Neutrophil (primary cell): ENCODE results near the gene CD8A.
"Not testable (repeated sequence)": the region's sequence is repeated elsewhere in the genome, so short reads cannot be mapped to it uniquely, and the experiment has no call there.

ENCODE experiments used
- H3K27ac ChIP-seq: fragments of 200-600 bp; sonication (generic); 2 replicates; pipeline ENCODE4 v1.5.1; 2016; ENCODE audit warnings: mild to moderate bottlenecking, moderate library complexity
- H3K27me3 ChIP-seq: fragments of 200-600 bp; sonication (generic); 2 replicates; pipeline ENCODE4 v1.6.0; 2016; ENCODE audit warnings: mild to moderate bottlenecking
- H3K36me3 ChIP-seq: fragments of 200-600 bp; sonication (generic); 2 replicates; pipeline ENCODE4 v1.5.1; 2017
- H3K4me1 ChIP-seq, 2 experiments: fragments of 200-600 bp in 1 of 2; sonication (generic) in 1 of 2; 1 replicate in 1 of 2; 2 replicates in 1 of 2; pipeline versions ENCODE4 v1.5.1 to v1.6.1; 2013 to 2016; ENCODE audit warnings: low read depth in 1 of 2, low read length in 1 of 2, mild to moderate bottlenecking in 1 of 2, moderate library complexity in 1 of 2; ENCODE audit not compliant: control insufficient read depth in 1 of 2, insufficient read depth in 1 of 2
- H3K4me3 ChIP-seq, 2 experiments: fragments of 200-600 bp in 1 of 2; sonication (generic) in 1 of 2; 1 replicate in 1 of 2; 2 replicates in 1 of 2; pipeline ENCODE4 v1.5.1; 2013 to 2016; ENCODE audit warnings: low read depth in 1 of 2, low read length in 1 of 2, mild to moderate bottlenecking in 1 of 2, moderate library complexity in 1 of 2
- H3K9me3 ChIP-seq: fragments of 200-600 bp; sonication (generic); 2 replicates; pipeline ENCODE4 v1.5.1; 2016
- TF ChIP-seq, protein P1 (sequence below): fragments of 200-600 bp; sonication (generic); IDR thresholded peaks from 2 replicates; pipeline ENCODE4 v1.5.1; 2016; ENCODE audit warnings: antibody characterized with exemption

Gene CD8A

DNA sequence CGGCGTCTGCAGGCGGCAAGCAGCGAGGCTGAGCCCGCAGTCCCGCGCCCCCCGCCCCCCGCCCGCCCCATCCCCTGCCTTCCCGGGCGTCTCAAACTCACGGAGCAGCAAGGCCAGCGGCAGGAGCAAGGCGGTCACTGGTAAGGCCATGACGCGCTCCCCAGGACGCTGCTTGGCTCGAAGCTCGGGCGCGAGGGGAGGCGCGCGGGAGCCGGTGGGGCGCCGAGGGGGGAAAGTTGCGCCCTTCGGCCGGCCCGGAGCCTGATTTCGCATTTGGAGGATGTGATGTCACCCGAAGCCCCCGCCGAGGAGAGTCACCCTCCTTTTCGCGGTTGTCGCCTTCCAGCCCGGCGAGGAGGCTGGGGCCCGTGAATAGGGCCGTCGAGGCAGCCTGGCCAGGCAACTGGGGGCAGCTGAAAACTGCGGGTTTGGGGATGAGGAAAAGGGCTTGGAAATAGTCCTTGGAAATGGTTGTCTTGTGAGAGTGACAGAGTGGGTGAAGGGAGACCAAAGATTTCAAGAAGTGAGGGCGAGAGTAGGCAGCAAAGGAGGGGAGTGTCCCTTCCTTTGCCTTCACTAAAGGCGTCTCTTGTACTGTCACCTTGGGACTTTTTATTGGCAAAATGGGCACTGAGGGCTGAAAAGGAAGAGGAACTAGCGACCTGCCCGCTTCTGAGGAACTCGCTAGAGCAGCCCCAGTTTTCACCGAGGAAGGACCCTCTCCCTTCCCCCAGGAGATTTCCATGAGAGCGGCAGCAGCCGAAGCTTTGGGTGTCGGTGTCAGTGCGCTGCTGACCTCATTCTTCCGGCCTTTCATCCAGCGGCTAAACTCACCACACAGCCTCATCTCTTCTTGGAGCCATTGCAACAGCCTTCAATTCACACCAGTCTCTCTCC, at the start of gene CD8A:
TSS of gene CD8A (minus strand) at position 238 of the 897 bp plus-strand sequence. CDS start at position 150, 88 bp downstream.
- Histone ChIP-seq H3K4me1 (peaks cover 14 to 22% of the 10 kb centered on the region in 2 experiments), H3K36me3 (no peaks in the 10 kb centered on the region), H3K27me3 (peaks cover 89% of the 10 kb centered on the region), H3K4me3 (peak within 1 kb of the TSS; percentile 17 to 20), H3K27ac (no peak within 1 kb of the TSS), H3K9me3 (no peaks in the 10 kb centered on the region)
- TF ChIP-seq, protein P1, sequence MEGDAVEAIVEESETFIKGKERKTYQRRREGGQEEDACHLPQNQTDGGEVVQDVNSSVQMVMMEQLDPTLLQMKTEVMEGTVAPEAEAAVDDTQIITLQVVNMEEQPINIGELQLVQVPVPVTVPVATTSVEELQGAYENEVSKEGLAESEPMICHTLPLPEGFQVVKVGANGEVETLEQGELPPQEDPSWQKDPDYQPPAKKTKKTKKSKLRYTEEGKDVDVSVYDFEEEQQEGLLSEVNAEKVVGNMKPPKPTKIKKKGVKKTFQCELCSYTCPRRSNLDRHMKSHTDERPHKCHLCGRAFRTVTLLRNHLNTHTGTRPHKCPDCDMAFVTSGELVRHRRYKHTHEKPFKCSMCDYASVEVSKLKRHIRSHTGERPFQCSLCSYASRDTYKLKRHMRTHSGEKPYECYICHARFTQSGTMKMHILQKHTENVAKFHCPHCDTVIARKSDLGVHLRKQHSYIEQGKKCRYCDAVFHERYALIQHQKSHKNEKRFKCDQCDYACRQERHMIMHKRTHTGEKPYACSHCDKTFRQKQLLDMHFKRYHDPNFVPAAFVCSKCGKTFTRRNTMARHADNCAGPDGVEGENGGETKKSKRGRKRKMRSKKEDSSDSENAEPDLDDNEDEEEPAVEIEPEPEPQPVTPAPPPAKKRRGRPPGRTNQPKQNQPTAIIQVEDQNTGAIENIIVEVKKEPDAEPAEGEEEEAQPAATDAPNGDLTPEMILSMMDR: no peak

DNA sequence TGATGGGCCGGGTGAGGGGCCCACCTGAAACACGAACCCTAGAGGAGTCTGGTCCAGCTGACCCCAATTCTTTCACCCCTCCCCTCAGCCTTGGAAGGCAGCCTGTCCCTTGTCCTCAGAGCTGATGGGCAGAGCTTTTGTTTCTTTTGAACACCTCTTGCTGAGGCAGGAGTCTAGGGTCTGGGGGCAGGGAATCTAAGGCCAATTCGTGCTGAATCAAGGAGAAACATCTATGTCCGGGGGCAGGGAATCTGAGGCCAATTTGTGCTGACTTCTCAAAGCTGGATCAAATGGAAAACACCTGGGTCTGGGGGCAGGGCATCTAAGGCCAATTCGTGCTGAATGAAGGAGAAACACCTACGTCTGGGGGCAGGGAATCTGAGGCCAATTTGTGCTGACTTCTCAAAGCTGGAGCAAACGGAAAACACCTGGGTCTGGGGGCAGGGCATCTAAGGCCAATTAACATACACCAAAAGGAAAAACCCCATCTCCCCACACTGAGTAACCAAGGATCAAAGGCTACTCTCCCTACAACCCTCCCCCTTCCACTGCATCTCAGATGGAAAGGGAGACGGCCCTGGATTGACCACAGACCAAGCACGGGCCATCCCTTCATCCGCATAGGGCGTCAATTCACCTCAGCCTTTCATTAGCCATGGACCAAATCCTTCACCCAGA, 49.3 kb upstream of the CD8A start:
- H3K4me1 ChIP-seq, H3K36me3 ChIP-seq, H3K4me3 ChIP-seq, H3K27ac ChIP-seq, H3K9me3 ChIP-seq, H3K27me3 ChIP-seq: not testable (repeated sequence)

DNA sequence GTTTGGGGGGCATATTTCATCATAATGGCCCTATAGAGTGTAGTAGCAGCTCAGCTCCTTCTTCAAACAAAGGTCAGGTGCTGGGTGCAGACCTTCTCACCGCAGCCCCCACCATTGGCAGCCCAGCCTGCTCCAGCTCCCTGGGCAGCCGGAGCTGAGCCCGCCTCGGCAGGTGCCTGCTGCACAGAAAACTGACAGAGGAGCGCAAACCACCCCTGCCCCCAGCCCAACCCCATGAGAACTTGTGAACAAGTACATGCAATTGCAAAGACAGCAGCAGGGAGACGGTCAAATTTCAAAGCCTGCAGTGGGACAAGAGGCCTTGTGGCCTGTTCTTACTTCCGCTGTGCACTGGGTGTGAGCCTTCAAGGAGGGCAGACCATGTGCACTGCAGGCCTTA, 48.7 kb upstream of the CD8A start:
- H3K4me1 ChIP-seq, H3K4me3 ChIP-seq, H3K9me3 ChIP-seq, H3K27ac ChIP-seq, H3K36me3 ChIP-seq, H3K27me3 ChIP-seq: not testable (repeated sequence)

DNA sequence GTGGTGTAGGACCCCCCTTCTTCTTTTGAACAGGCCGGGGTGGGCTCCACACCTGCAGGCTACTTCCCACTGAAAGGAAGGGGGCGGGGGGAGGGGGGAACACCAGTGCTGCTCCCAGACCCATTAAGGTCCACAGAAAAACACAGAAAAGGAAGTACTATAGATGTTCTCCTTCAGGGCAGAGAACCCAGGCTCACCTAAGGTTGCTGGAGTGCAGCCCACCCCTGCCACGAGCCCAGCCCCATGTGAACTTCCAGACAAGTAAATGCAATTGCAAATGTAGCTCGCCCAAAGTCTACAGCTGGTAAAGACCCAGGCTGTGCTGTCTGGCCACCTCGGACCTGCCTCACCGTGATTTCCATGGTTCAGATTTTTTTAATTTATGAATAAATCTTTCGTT, 47.0 kb upstream of the CD8A start:
- H3K4me3 ChIP-seq, H3K27me3 ChIP-seq, H3K4me1 ChIP-seq, H3K36me3 ChIP-seq, H3K27ac ChIP-seq, H3K9me3 ChIP-seq: not testable (repeated sequence)

DNA sequence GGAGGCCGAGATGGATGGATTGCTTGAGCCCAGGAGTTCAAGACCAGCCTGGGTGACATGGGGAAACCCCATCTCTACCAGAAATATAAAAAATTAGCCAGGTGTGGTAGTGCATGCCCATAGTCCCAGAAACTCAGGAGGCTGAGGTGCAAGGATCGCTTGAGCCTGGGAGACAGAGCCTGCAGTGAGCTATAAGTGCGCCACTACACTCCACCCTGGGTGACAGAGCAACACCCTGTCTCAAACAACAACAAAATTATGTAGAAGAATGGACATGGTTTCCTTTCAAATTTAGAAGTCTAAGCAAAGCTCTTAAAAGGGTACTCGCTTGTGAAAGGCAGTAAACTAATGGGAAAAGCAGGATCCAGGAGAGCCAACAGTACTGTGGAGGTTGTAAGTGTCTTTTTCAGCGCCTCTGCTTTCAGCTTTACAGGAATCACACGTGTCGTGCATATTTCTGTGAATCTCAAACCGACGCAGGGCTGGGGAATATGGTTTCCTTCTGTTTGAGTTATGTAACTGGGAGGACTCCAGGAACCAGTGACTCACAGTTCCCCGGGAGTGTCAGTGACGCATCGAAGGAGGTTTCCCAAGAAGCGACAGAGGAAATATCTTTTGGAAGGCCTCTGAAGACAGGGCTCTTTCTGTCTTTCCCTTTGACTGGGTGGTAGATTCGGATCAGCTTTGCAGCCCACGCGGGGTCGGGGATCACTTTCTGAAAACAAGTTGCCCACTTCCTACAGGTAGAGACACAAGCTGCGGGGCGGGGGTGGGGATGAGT, 46.4 kb upstream of the CD8A start:
- H3K27me3 ChIP-seq, H3K36me3 ChIP-seq, H3K9me3 ChIP-seq, H3K4me1 ChIP-seq, H3K4me3 ChIP-seq, H3K27ac ChIP-seq: not testable (repeated sequence)

DNA sequence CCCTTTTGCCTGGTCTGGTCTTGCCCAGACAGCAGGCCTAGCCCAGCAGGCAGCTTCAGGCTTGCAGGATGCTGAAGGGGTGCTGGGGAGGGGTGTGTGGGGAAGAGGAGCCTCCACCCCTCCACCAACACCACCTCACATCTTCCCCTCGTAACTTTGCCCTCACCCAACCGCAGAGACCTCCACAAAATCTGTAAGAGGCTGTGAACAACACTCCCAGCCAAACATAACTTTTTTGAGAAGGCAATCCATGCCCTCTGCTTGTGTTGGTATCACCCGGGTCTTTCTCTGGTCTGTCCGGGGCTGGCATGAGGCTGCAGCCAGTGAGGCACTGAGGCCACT, 44.8 kb upstream of the CD8A start:
- not testable (repeated sequence) for H3K27ac ChIP-seq, H3K4me1 ChIP-seq, H3K36me3 ChIP-seq

DNA sequence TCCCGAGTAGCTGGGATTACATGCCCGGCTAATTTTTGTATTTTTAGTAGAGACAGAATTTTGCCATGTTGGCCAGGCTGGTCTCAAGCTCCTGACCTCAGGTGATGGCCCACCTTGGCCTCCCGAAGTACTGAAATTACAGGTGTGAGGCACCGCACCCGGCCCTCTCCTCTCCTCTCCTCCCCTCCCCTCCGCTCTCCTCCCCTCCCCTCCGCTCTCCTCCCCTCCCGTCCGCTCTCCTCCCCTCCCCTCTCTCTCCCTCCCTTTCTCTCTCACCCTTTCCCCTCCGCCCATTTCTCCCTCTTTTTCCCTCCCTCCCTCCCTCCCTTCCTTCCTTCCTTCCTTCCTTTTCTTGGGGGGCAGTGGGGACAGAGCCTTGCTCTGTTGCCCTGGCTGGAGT, 42.6 kb upstream of the CD8A start:
- no peak overlapping the region for H3K4me3 ChIP-seq
- no peaks in the 10 kb centered on the region for H3K36me3 ChIP-seq
- TF ChIP-seq, protein P1: no peak
- H3K27ac ChIP-seq: no peak overlapping the region
- no peaks in the 10 kb centered on the region for H3K4me1 ChIP-seq
- no peaks in the 10 kb centered on the region for H3K27me3 ChIP-seq
- H3K9me3 ChIP-seq: no peaks in the 10 kb centered on the region

More for the DNA sequence above, 44.8 kb upstream of the CD8A start:
- not testable (repeated sequence) for H3K4me3 ChIP-seq, H3K27me3 ChIP-seq, H3K9me3 ChIP-seq
